H7 (cell line): Measurements from ENCODE around the gene ANO4. TPM values are rescaled to one million over a fixed set of nuclear protein-coding genes. Genes with fewer than 3 reads are reported as not detected.

Source experiments
- DNase-seq: peaks from one replicate; pipeline ENCODE4 v3.0.0; 2012
- H3K27me3 ChIP-seq: 2 replicates; pipeline ENCODE4 v1.6.0; 2011; ENCODE audit warnings: mild to moderate bottlenecking, low read length; ENCODE audit not compliant: control insufficient read depth, insufficient read depth
- H3K36me3 ChIP-seq: replicated peaks from 2 replicates; pipeline ENCODE4 v1.5.1; 2011; ENCODE audit warnings: low read length; ENCODE audit not compliant: control insufficient read depth, insufficient read depth
- H3K4me3 ChIP-seq: 2 replicates; pipeline ENCODE4 v1.5.1; 2011; ENCODE audit warnings: low read depth, mild to moderate bottlenecking, control low read depth, low read length, moderate library complexity; ENCODE audit not compliant: insufficient read depth
- total RNA-seq: library from RNA; depleted of rRNA; stranded (reverse); fragments of >200 nt; shearing (Covaris generic); gene quantifications from 2 replicates; pipeline ENCODE4 v1.2.3, GENCODE V29; 2014

ANO4 gene
- total RNA-seq, 1 experiment from 2014 or later = 1.7 TPM

DNA sequence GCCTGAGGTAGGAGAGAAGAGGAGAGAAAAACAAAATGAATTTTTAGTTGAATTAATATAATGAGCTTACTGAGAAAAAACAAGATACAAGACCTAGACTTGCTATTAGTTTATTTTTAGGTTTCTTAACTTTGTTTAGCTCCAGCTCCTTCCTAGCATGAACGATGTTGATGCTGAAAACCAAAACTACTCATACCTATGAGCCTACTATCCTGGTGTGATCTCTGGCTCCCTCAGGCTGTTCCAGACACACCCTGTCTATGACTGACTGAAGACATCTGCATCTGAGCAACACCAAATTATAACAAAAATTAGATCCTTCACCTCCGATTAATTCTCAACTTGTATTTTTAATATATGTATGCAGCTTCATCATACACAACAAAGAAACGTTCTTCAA, 225.1 kb downstream of the ANO4 start:
- no peaks in the 10 kb centered on the region for H3K36me3 ChIP-seq
- H3K4me3 ChIP-seq = no peak overlapping the region
- DNase-seq = no peak
- H3K27me3 ChIP-seq = no peaks in the 10 kb centered on the region

GRCh38 chr12:101021442-101021841, 226.9 kb downstream of the ANO4 start:
- no peak overlapping the region for H3K4me3 ChIP-seq
- no peaks in the 10 kb centered on the region for H3K36me3 ChIP-seq
- no peaks in the 10 kb centered on the region for H3K27me3 ChIP-seq
- DNase-seq = no peak

DNA sequence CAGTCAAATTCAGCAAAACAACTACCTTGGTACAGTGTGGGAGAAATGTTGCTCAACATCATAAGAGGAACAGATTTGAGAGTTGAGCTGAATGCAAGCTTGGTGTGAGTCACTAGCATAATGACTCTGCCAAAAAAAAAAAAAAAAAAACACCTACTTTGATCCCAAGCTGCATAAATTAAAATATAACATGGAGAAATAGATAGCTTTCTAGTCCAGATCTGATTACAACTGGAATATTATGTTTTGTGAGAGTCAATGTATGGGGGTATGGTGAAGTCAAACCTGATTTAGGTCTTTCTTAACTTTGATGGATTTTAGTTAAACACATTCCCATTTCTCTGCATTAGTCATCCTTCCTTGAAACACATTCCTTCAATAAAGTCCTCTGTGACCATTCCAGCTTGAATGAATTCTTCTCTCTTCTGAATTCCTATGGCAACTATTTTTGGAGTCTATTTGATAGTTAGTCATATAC, 227.4 kb downstream of the ANO4 start:
- no peak for DNase-seq
- Histone ChIP-seq H3K36me3 (no peaks in the 10 kb centered on the region), H3K27me3 (no peaks in the 10 kb centered on the region), H3K4me3 (no peak overlapping the region)

DNA sequence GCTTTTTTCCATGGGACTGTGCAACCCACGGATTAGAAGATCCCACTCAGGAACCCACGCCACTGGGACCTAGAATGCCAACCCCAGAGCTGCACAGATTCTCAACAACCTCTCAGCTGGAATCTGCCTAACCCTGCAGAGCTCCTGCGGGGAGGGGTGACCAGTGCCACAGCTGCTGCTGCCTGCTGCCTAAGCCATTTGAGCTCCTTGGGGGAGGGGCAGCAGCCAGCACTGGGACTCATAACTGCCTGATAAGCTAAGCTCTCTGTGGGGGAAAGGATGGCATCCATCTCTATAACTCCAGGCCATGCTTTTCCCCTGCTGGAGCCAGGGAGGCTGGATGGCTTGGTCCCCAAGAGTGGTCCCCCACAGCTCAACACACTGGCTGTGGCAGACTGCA, 232.6 kb downstream of the ANO4 start:
- no peaks in the 10 kb centered on the region for H3K27me3 ChIP-seq
- DNase-seq = no peak
- no peak overlapping the region for H3K4me3 ChIP-seq
- H3K36me3 ChIP-seq = no peaks in the 10 kb centered on the region

DNA sequence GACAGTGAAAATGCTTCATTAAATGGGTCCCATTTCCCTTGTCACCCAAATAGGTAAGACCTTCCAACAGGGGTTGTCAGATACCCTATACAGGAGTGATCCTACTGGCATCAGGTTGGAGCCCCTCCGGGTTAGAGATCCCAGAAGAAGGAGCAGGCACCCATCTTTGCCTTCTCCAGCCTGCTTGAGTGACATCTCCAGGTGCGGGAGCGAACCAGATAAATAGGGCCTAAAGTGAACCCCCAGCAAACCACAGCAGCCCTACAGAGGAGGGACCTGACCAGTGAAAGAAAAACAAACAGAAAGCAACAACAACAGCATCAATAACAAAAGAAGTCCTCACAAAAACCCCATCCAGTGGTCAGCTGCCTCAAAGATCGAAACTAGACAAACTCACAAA, 233.2 kb downstream of the ANO4 start:
- no peaks in the 10 kb centered on the region for H3K36me3 ChIP-seq
- no peaks in the 10 kb centered on the region for H3K27me3 ChIP-seq
- no peak for DNase-seq
- no peak overlapping the region for H3K4me3 ChIP-seq

GRCh38 chr12:101038289-101038871, 243.8 kb downstream of the ANO4 start:
- H3K27me3 ChIP-seq = no peaks in the 10 kb centered on the region
- DNase-seq = no peak
- H3K36me3 ChIP-seq = no peaks in the 10 kb centered on the region
- no peak overlapping the region for H3K4me3 ChIP-seq

GRCh38 chr12:101039848-101040531, 245.4 kb downstream of the ANO4 start:
- no peak overlapping the region for H3K4me3 ChIP-seq
- no peaks in the 10 kb centered on the region for H3K36me3 ChIP-seq
- H3K27me3 ChIP-seq = no peaks in the 10 kb centered on the region
- DNase-seq = no peak

DNA sequence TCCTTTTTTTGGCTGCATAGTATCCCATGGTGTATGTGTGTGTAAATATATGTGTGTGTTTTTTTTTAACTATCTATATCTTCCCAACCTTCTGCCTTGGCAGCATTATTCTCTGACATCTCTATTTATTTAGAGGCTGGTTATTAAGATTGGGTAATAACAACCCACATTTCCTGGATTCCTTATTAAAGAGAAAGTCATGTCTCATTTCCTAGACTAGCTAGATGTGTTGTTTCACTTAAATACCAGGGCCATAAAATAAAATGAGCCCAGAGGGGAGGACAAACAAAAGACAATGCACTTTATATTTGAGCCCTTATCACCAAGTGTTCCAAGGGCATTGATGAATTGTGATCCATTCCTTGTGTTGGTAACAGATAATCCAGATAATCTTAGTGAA, 246.4 kb downstream of the ANO4 start:
- no peaks in the 10 kb centered on the region for H3K36me3 ChIP-seq
- H3K4me3 ChIP-seq = no peak overlapping the region

GRCh38 chr12:101042211-101042610, 247.6 kb downstream of the ANO4 start:
- Histone ChIP-seq H3K36me3 (no peaks in the 10 kb centered on the region), H3K27me3 (no peaks in the 10 kb centered on the region), H3K4me3 (no peak overlapping the region)
- no peak for DNase-seq

More for the DNA sequence above, 246.4 kb downstream of the ANO4 start:
- no peak for DNase-seq
- H3K27me3 ChIP-seq = no peaks in the 10 kb centered on the region

- Histone ChIP-seq H3K4me3 (no peak overlapping the region), H3K27me3 (no peaks in the 10 kb centered on the region), H3K36me3 (no peaks in the 10 kb centered on the region)
- no peak for DNase-seq
These were observed 250.0 kb downstream of the ANO4 start for GRCh38 chr12:101044512-101045059.

GRCh38 chr12:101045486-101046464, 251.2 kb downstream of the ANO4 start:
- Histone ChIP-seq H3K4me3 (no peak overlapping the region), H3K27me3 (no peaks in the 10 kb centered on the region), H3K36me3 (no peaks in the 10 kb centered on the region)
- no peak for DNase-seq

DNA sequence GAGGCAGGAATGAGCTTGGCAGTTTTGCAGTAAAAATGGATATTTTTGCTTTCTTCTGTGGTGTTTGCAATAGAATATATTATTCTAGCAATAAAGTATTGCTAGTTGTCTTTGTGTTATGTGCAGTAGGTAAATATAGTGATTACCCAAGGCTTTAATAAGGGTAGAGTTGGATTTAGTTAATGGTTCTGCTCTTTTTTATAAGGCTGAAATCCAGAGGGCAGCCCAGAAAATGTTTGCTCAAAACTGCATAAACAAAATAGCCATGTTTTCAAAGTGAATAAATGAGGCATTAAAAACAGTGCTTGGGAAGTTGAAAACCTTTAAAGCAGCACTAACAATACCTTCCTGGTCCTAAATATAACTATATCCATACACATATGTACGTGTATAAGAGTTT, 253.1 kb downstream of the ANO4 start:
- no peaks in the 10 kb centered on the region for H3K36me3 ChIP-seq
- H3K27me3 ChIP-seq = no peaks in the 10 kb centered on the region
- DNase-seq = no peak
- no peak overlapping the region for H3K4me3 ChIP-seq

- Histone ChIP-seq H3K36me3 (no peaks in the 10 kb centered on the region), H3K4me3 (no peak overlapping the region), H3K27me3 (no peaks in the 10 kb centered on the region)
- DNase-seq = no peak
These were observed 256.1 kb downstream of the ANO4 start for GRCh38 chr12:101050631-101051030.

GRCh38 chr12:101051151-101051550, 256.6 kb downstream of the ANO4 start:
- Histone ChIP-seq H3K27me3 (no peaks in the 10 kb centered on the region), H3K4me3 (no peak overlapping the region), H3K36me3 (no peaks in the 10 kb centered on the region)
- DNase-seq = no peak
